Upper lobe of right lung (tissue), 1 donor: ENCODE measurements around the gene ACTR1B. TPM values are rescaled to one million over a fixed set of nuclear protein-coding genes. Genes with fewer than 3 reads are reported as not detected.
A peak's percentile ranks its signal among the peaks of the same experiment; 100 is the strongest.

Source experiments
- ATAC-seq: fragments of 200-7000 bp; cut with Tn5 transposase; one replicate; pipeline ENCODE4 v1.9.1; 2020; ENCODE audit warnings: mild to moderate bottlenecking, moderate library complexity
- DNase-seq: peaks from one replicate; pipeline ENCODE4 v3.0.0-alpha.2; 2020
- H3K27ac ChIP-seq: fragments of 200-600 bp; one replicate; pipeline ENCODE4 v1.8.0; 2022
- H3K27me3 ChIP-seq: fragments of 200-600 bp; one replicate; pipeline ENCODE4 v1.8.0; 2022; ENCODE audit warnings: mild to moderate bottlenecking
- H3K36me3 ChIP-seq: fragments of 200-600 bp; one replicate; pipeline ENCODE4 v1.8.0; 2022
- H3K4me1 ChIP-seq: fragments of 200-600 bp; one replicate; pipeline ENCODE4 v1.8.0; 2022
- H3K4me3 ChIP-seq: fragments of 200-600 bp; one replicate; pipeline ENCODE4 v1.8.0; 2022; ENCODE audit warnings: mild to moderate bottlenecking
- H3K9me3 ChIP-seq: fragments of 200-600 bp; one replicate; pipeline ENCODE4 v1.8.0; 2022
- intact Hi-C: fragments of 100-400 bp; cut with DNase I; formaldehyde crosslinking; loops from one replicate; pipeline ENCODE4 v1.11.0; 2022
- total RNA-seq: library from RNA; stranded (reverse); fragmentation: NEBNext Ultra II Directional; extraction: Animal tissue kit (Norgen Biotek cat#: 25700); gene quantifications from one replicate; pipeline ENCODE4 v1.2.1, GENCODE V29; 2021
- TF ChIP-seq, protein P1 (sequence below): fragments of 200-600 bp; IDR thresholded peaks from one replicate; pipeline ENCODE4 v1.8.0; 2022; ENCODE audit warnings: antibody characterized with exemption
- donor health status: DM: no; HTN: yes; CAD: no; lungs with severe emphysema.

ACTR1B gene
- total RNA-seq, 1 donor from 2014 or later = 60.7 TPM

- no peaks in the 10 kb centered on the region for H3K9me3 ChIP-seq
- intact Hi-C loops = no loop called here
- peak; percentile 27 for ATAC-seq
- H3K4me3 ChIP-seq = no peak overlapping the region
- no peaks in the 10 kb centered on the region for H3K36me3 ChIP-seq
- no peaks in the 10 kb centered on the region for H3K4me1 ChIP-seq
- TF ChIP-seq, protein P1, sequence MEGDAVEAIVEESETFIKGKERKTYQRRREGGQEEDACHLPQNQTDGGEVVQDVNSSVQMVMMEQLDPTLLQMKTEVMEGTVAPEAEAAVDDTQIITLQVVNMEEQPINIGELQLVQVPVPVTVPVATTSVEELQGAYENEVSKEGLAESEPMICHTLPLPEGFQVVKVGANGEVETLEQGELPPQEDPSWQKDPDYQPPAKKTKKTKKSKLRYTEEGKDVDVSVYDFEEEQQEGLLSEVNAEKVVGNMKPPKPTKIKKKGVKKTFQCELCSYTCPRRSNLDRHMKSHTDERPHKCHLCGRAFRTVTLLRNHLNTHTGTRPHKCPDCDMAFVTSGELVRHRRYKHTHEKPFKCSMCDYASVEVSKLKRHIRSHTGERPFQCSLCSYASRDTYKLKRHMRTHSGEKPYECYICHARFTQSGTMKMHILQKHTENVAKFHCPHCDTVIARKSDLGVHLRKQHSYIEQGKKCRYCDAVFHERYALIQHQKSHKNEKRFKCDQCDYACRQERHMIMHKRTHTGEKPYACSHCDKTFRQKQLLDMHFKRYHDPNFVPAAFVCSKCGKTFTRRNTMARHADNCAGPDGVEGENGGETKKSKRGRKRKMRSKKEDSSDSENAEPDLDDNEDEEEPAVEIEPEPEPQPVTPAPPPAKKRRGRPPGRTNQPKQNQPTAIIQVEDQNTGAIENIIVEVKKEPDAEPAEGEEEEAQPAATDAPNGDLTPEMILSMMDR = no peak
- H3K27me3 ChIP-seq = peaks cover 15% of the 10 kb centered on the region
- H3K27ac ChIP-seq = no peak overlapping the region
- DNase-seq = peak; percentile 61
Measured at GRCh38 chr2:97707362-97708047, 43.7 kb upstream of the ACTR1B start.

DNA sequence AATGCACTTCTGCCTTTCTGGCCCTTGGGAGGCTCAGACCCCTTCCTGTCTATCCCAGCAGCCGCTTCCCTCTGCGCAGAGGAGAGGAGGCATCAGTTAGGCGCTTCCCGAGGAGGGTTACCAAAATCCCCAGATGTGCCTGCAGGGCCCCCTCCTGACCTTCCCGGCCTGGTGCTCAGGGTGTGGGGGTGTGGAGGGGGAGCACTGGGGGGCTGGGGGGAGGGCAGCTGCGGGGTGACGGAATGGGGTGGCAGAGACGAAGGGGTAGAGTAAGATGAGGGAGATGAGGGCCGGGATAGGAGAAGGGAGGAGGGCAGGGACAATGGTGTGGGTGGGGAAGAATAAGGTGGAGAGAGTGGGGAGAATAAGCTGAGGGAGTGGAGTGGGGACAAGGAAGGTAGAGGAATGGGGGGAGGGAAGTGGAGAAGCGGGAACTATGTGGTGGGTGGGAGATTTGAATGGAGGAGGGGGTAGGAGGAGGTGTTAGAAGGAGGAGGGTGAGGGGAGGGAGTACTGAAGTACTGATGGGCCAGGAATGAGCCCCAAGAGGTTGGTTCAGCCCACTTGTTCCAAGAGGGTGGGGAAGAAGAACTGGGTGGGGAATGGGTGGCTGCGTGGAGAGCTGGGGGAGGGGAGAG, 43.0 kb upstream of the ACTR1B start:
- peak; percentile 17 for DNase-seq
- intact Hi-C loops = no loop called here
- H3K4me1 ChIP-seq = no peaks in the 10 kb centered on the region
- TF ChIP-seq, protein P1 = no peak
- no peak overlapping the region for H3K4me3 ChIP-seq
- no peak for ATAC-seq
- no peaks in the 10 kb centered on the region for H3K36me3 ChIP-seq
- no peaks in the 10 kb centered on the region for H3K9me3 ChIP-seq
- no peak overlapping the region for H3K27ac ChIP-seq
- peaks cover 15% of the 10 kb centered on the region for H3K27me3 ChIP-seq

GRCh38 chr2:97706112-97706511, 42.3 kb upstream of the ACTR1B start:
- Histone ChIP-seq H3K36me3 (no peaks in the 10 kb centered on the region), H3K27me3 (peaks cover 15% of the 10 kb centered on the region), H3K4me3 (no peak overlapping the region), H3K27ac (no peak overlapping the region), H3K9me3 (no peaks in the 10 kb centered on the region), H3K4me1 (no peaks in the 10 kb centered on the region)
- TF ChIP-seq, protein P1 = no peak
- no peak for ATAC-seq
- intact Hi-C loops = no loop called here
- peak; percentile 47 for DNase-seq

DNA sequence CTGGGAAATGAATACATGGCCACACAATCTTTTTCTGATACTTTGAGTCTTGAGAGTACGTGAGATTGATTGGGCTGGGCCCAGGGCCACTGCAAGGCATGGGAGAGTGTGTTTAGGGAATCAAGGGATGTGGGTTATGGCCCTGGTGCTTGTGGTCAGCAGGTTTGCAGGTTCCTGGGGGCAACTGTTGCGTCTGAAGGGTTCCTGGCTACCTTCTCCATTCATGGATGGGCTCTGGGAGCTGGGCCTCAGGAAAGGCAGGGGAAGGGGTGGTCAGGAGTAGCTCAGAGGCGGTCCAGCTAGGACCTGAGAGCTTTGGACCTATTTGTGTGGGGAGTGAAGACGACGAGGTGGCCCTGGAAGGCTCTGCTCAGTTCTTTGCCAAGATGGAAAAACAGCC, 41.1 kb upstream of the ACTR1B start:
- ATAC-seq (no peak), DNase-seq (peak; percentile 47)
- Histone ChIP-seq H3K27me3 (peaks cover 15% of the 10 kb centered on the region), H3K9me3 (no peaks in the 10 kb centered on the region), H3K4me3 (no peak overlapping the region), H3K27ac (no peak overlapping the region), H3K4me1 (no peaks in the 10 kb centered on the region), H3K36me3 (no peaks in the 10 kb centered on the region)
- intact Hi-C loops = no loop called here
- TF ChIP-seq, protein P1 = no peak

DNA sequence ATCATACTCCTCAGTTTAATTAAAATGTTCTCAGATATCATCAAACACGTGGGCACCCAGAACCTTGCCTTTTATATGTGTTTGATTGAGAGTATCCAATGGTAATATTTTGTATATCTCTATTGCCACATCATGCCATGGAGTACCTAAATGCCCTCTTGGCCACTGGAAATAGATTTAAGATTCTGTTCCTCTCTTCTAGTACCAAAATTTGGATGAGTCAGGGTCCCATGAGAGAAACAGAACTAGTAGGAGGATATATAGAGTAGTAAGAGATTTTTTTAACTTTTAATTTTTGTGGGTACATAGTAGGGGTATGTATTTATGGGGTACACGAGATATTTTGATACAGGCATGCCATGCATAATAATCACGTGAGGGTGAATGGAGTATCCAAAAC, 39.9 kb upstream of the ACTR1B start:
- no peaks in the 10 kb centered on the region for H3K9me3 ChIP-seq
- H3K36me3 ChIP-seq = no peaks in the 10 kb centered on the region
- intact Hi-C loops = no loop called here
- H3K4me1 ChIP-seq = no peaks in the 10 kb centered on the region
- no peak overlapping the region for H3K4me3 ChIP-seq
- no peak for ATAC-seq
- H3K27ac ChIP-seq = no peak overlapping the region
- TF ChIP-seq, protein P1 = no peak
- peaks cover 15% of the 10 kb centered on the region for H3K27me3 ChIP-seq
- DNase-seq = no peak
